HepG2 (cell line): ENCODE results near the gene RAB24. TPM values are rescaled to one million over a fixed set of nuclear protein-coding genes. Genes with fewer than 3 reads are reported as not detected.

Source experiments
- ATAC-seq: fragments of 200-7000 bp; cut with Tn5 transposase; 3 replicates; pipeline ENCODE4 v1.9.1; 2020; ENCODE audit warnings: mild to moderate bottlenecking, moderate library complexity
- BruUV-seq: library from RNA; stranded (reverse); fragments of 400-500 nt; replicated peaks from 2 replicates; lab custom pipeline; 2021; lab: Mats Ljungman, UMichigan
- CTCF ChIA-PET: fragments of 300-600 bp; formaldehyde crosslinking; extraction: SDS; loops from one replicate; lab custom pipeline; 2021; ENCODE audit warnings: low total read pairs, inconsistent platforms, low intra/inter-chr PET ratio; lab: Yijun Ruan, JAX
- POLR2A ChIA-PET: fragments of 350-600 bp; sonication (Branson Sonifier 250); formaldehyde crosslinking; loops from one replicate; lab custom pipeline; 2020; ENCODE audit warnings: antibody characterized with exemption, inconsistent platforms; lab: Yijun Ruan, JAX
- DNase-seq: peaks from one replicate; pipeline ENCODE4 v3.0.0-alpha.2; 2015; ENCODE audit warnings: low spot score
- FAIRE-seq: peaks from 3 replicates; lab custom pipeline; 2011; peaks lifted over from hg19 to GRCh38; lab: Jason Lieb, UNC
- H2AFZ ChIP-seq: one replicate; pipeline ENCODE4 v1.6.1; 2011; ENCODE audit warnings: low read length, inconsistent platforms
- H3K27ac ChIP-seq: fragments of 300-600 bp; 3 replicates; pipeline ENCODE4 v1.8.0; 2011; ENCODE audit warnings: mixed run types, mild to moderate bottlenecking, mixed read lengths, low read length, inconsistent platforms; ENCODE audit not compliant: insufficient read depth; ENCODE audit errors: extremely low read length
- H3K27me3 ChIP-seq, 2 experiments: fragments of 200-600 bp in 1 of 2; 2 replicates in 1 of 2; 3 replicates in 1 of 2; pipeline versions ENCODE4 v1.6.0 to v1.8.0; 2011; ENCODE audit warnings: low read length in 2 of 2, mild to moderate bottlenecking in 2 of 2, moderate library complexity in 2 of 2, inconsistent platforms in 1 of 2; ENCODE audit not compliant: insufficient read depth in 2 of 2, control insufficient read depth in 1 of 2
- H3K36me3 ChIP-seq, 2 experiments: fragments of 200-600 bp in 1 of 2; replicated peaks in 1 of 2; 2 replicates in 1 of 2; 3 replicates in 1 of 2; pipeline versions ENCODE4 v1.5.1 to v1.8.0; 2011; ENCODE audit warnings: low read length in 2 of 2, inconsistent platforms in 1 of 2; ENCODE audit not compliant: insufficient read depth in 2 of 2, control insufficient read depth in 1 of 2
- H3K4me1 ChIP-seq: 2 replicates; pipeline ENCODE4 v1.5.1; 2012; ENCODE audit warnings: low read length, inconsistent platforms; ENCODE audit not compliant: insufficient read depth
- H3K4me2 ChIP-seq: 2 replicates; pipeline ENCODE4 v1.6.0; 2011; ENCODE audit warnings: low read depth, low read length, inconsistent platforms
- H3K4me3 ChIP-seq, 3 experiments: fragments of 200-600 bp in 1 of 3; sonication (generic), shearing (Covaris generic) in 1 of 3; replicated peaks in 1 of 3; 2 replicates each; pipeline ENCODE4 v1.5.1; 2011 to 2016; ENCODE audit warnings: low read length in 3 of 3, inconsistent platforms in 2 of 3, low read depth in 2 of 3, mild to moderate bottlenecking in 2 of 3, control low read depth in 1 of 3, mixed read lengths in 1 of 3; ENCODE audit not compliant: insufficient read depth in 1 of 3
- H3K79me2 ChIP-seq: one replicate; pipeline ENCODE4 v1.6.1; 2011; ENCODE audit warnings: low read length, inconsistent platforms; ENCODE audit not compliant: insufficient read depth
- H3K9ac ChIP-seq: 2 replicates; pipeline ENCODE4 v1.6.0; 2011; ENCODE audit warnings: mild to moderate bottlenecking, low read depth, low read length, inconsistent platforms; ENCODE audit not compliant: insufficient read depth
- H3K9me3 ChIP-seq: 2 replicates; pipeline ENCODE4 v1.5.1; 2012; ENCODE audit warnings: mild to moderate bottlenecking, low read length
- H4K20me1 ChIP-seq: 2 replicates; pipeline ENCODE4 v1.6.0; 2011; ENCODE audit warnings: inconsistent platforms, mild to moderate bottlenecking, low read length, moderate library complexity; ENCODE audit not compliant: insufficient read depth
- CREB1 ChIP-seq, 2 experiments: fragments of 450-650 bp in 1 of 2; IDR thresholded peaks; 2 replicates each; pipeline ENCODE4 v1.6.1; 2016 to 2017; ENCODE audit warnings: control low read depth in 1 of 2, mild to moderate bottlenecking in 1 of 2, missing compliant biosample characterization in 1 of 2, missing genetic modification characterization in 1 of 2
- MED1 ChIP-seq: sonication (generic); formaldehyde crosslinking; IDR thresholded peaks from 2 replicates; pipeline ENCODE4 v1.4.0; 2020; ENCODE audit warnings: missing genetic modification reagents
- ZBTB38 ChIP-seq: sonication (generic); formaldehyde crosslinking; IDR thresholded peaks from 2 replicates; pipeline ENCODE4 v1.5.1; 2020; ENCODE audit warnings: mild to moderate bottlenecking, missing genetic modification reagents
- ZNF552 ChIP-seq: sonication (generic); formaldehyde crosslinking; IDR thresholded peaks from 2 replicates; pipeline ENCODE4 v1.9.0; 2022; ENCODE audit warnings: missing genetic modification reagents, mild to moderate bottlenecking, borderline replicate concordance
- ZNF572 ChIP-seq: sonication (generic); formaldehyde crosslinking; IDR thresholded peaks from 2 replicates; pipeline ENCODE4 v1.5.1; 2020; ENCODE audit warnings: mild to moderate bottlenecking, missing genetic modification reagents
- ZNF83 ChIP-seq: sonication (generic); formaldehyde crosslinking; IDR thresholded peaks from 2 replicates; pipeline ENCODE4 v1.4.0; 2020; ENCODE audit warnings: missing genetic modification reagents, mild to moderate bottlenecking, borderline replicate concordance
- ZNF878 ChIP-seq: sonication (generic); formaldehyde crosslinking; IDR thresholded peaks from 2 replicates; pipeline ENCODE4 v1.8.1; 2023; ENCODE audit warnings: mild to moderate bottlenecking, missing genetic modification reagents, moderate library complexity
- WGBS: methylation state at CpG from one replicate; pipeline ENCODE4 v1.1.6; 2017; ENCODE audit warnings: low lambda C conversion rate; 5-methylcytosine and 5-hydroxymethylcytosine counted together
- in situ Hi-C: cut with HindIII; loops from 2 replicates; pipeline ENCODE4 v1.10.0; 2017; ENCODE audit warnings: low pct_unique_long_range_greater_than_20kb; ENCODE audit not compliant: extremely low pct_ligation_motif_present
- intact Hi-C: fragments of 100-400 bp; cut with micrococcal nuclease; formaldehyde crosslinking; loops from one replicate; pipeline ENCODE4 v1.10.0; 2022; ENCODE audit not compliant: unreplicated experiment
- polyA plus RNA-seq, 8 experiments: library from polyadenylated mRNA; depleted of rRNA in 3 of 8; stranded (reverse) in 7 of 8; unstranded in 1 of 8; fragments of >200 nt; fragmentation: Illumina TruSeq in 4 of 8; extraction: Trizol in 4 of 8; gene quantifications; 2 replicates each; pipeline versions ENCODE4 v1.2.1 to v1.2.3, GENCODE V29; 2011 to 2016; ENCODE audit warnings: low read depth in 4 of 8, missing spikeins in 1 of 8, mixed read lengths in 1 of 8; ENCODE audit not compliant: insufficient read depth in 1 of 8
- total RNA-seq, 5 experiments: library from RNA; depleted of rRNA; stranded (reverse); fragments of >200 nt; fragmentation: Illumina TruSeq; extraction: Trizol; gene quantifications; 2 replicates each; pipeline ENCODE4 v1.2.3, GENCODE V29; 2016; ENCODE audit warnings: low read depth in 1 of 5
- TF ChIP-seq, protein P1 (sequence below): sonication (generic); formaldehyde crosslinking; IDR thresholded peaks from 2 replicates; pipeline ENCODE4 v1.4.0; 2020; ENCODE audit warnings: mild to moderate bottlenecking, missing genetic modification reagents
- TF ChIP-seq, protein P2 (sequence below): sonication (generic); formaldehyde crosslinking; IDR thresholded peaks from 2 replicates; pipeline ENCODE4 v1.5.1; 2020; ENCODE audit warnings: missing genetic modification reagents, mild to moderate bottlenecking, borderline replicate concordance
- TF ChIP-seq, protein P3 (sequence below): sonication (generic); formaldehyde crosslinking; IDR thresholded peaks from 2 replicates; pipeline ENCODE4 v1.5.0; 2020; ENCODE audit warnings: mild to moderate bottlenecking, missing genetic modification reagents, borderline replicate concordance
- TF ChIP-seq, protein P4 (sequence below): sonication (generic); formaldehyde crosslinking; IDR thresholded peaks from 2 replicates; pipeline ENCODE4 v1.5.0; 2020; ENCODE audit warnings: mild to moderate bottlenecking, missing genetic modification reagents, moderate library complexity

RAB24 gene
- total and polyA plus RNA-seq, 2 of the 13 experiments (the other 11 are each of a cell fraction or from before 2014, with no cell fraction given) = 22.9 to 63.7 TPM

DNA sequence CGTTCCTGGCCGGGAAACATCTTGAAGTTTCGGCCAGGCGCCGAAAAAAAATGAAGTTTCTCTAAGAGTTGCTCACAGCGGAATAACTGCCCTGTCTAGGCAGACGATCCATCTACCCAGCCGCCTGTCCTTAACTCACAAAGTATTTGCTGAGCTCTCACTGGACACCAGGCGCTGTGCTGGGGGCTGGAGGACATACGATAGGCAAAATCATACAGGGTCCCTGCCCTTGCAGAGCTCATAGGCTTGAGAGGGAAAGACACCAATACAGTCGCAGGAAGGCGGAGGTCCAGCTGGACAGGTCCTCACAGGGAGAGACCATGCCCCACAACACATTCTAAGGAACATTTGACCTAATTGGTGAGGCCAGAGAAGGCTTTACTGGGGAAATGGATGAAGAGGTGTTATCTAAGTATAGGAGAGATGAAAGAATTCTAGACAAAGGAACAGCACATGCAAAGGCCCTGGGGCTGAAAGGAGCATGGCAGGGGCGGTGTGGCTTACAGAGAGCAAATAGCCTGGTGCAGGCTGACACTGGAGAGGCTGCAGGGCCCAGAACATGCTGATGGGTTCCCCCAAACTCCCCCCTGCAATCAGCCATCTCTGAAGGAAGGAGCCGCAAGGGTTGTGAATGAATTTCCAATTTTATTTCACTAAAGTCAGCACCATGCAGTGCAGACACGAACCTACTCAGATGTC lies 10.2 kb upstream of the RAB24 start (continued):
- no peak for TF ChIP-seq ZNF552 (CRISPR knock-in tag)
- TF ChIP-seq, all 625 proteins: peak for 0

DNA sequence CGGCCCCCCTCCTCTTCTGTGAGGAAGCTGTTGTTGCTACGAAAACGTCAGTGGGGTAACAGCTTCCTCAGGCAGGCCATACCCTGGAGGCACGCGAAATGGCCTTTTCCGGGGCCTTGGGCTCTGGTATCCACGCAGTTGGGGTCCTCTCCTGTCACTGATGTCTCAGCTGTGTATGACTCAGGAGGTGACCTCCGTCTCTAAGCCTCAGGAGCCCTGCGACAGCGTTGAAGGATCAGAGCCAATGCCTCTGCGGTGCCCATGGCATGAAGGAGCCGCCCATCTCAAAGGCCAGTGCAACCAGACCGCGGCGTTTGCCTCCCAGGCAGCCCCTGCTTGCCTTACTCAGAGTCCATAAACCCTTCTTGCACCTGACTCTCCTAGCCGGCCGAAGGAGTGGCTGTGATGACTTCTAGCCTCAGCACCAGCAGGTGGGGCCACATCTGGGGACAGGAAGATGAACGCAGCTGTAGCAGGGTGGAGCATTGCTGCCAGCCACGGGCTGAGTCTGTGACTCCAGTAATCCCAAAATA lies 9.2 kb upstream of the RAB24 start:
- Histone ChIP-seq H3K4me3 (peak overlapping the region; percentile 39 to 79 (median 52)), H3K27ac (peak overlapping the region; percentile 95)
- TF ChIP-seq ZNF83 (no peak), ZBTB38 (CRISPR knock-in tag) (no peak), ZNF878 (CRISPR knock-in tag) (no peak), MED1 (CRISPR knock-in tag) (no peak), ZNF572 (peak; percentile 59; the same call in 1 of the 2 replicates), CREB1 (IDR thresholded peaks at IDR 0.05) (no peak), CREB1 (CRISPR knock-in tag; IDR thresholded peaks at IDR 0.05) (0 out of 2 replicates have a peak, but pooled peaks have one; percentile 46)
- TF ChIP-seq, protein P1, sequence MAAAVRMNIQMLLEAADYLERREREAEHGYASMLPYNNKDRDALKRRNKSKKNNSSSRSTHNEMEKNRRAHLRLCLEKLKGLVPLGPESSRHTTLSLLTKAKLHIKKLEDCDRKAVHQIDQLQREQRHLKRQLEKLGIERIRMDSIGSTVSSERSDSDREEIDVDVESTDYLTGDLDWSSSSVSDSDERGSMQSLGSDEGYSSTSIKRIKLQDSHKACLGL (CRISPR knock-in tag) = no peak
- TF ChIP-seq, protein P2, sequence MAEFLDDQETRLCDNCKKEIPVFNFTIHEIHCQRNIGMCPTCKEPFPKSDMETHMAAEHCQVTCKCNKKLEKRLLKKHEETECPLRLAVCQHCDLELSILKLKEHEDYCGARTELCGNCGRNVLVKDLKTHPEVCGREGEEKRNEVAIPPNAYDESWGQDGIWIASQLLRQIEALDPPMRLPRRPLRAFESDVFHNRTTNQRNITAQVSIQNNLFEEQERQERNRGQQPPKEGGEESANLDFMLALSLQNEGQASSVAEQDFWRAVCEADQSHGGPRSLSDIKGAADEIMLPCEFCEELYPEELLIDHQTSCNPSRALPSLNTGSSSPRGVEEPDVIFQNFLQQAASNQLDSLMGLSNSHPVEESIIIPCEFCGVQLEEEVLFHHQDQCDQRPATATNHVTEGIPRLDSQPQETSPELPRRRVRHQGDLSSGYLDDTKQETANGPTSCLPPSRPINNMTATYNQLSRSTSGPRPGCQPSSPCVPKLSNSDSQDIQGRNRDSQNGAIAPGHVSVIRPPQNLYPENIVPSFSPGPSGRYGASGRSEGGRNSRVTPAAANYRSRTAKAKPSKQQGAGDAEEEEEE (CRISPR knock-in tag) = no peak
- TF ChIP-seq, protein P3, sequence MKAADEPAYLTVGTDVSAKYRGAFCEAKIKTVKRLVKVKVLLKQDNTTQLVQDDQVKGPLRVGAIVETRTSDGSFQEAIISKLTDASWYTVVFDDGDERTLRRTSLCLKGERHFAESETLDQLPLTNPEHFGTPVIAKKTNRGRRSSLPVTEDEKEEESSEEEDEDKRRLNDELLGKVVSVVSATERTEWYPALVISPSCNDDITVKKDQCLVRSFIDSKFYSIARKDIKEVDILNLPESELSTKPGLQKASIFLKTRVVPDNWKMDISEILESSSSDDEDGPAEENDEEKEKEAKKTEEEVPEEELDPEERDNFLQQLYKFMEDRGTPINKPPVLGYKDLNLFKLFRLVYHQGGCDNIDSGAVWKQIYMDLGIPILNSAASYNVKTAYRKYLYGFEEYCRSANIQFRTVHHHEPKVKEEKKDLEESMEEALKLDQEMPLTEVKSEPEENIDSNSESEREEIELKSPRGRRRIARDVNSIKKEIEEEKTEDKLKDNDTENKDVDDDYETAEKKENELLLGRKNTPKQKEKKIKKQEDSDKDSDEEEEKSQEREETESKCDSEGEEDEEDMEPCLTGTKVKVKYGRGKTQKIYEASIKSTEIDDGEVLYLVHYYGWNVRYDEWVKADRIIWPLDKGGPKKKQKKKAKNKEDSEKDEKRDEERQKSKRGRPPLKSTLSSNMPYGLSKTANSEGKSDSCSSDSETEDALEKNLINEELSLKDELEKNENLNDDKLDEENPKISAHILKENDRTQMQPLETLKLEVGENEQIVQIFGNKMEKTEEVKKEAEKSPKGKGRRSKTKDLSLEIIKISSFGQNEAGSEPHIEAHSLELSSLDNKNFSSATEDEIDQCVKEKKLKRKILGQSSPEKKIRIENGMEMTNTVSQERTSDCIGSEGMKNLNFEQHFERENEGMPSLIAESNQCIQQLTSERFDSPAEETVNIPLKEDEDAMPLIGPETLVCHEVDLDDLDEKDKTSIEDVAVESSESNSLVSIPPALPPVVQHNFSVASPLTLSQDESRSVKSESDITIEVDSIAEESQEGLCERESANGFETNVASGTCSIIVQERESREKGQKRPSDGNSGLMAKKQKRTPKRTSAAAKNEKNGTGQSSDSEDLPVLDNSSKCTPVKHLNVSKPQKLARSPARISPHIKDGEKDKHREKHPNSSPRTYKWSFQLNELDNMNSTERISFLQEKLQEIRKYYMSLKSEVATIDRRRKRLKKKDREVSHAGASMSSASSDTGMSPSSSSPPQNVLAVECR = no peak
- TF ChIP-seq, protein P4, sequence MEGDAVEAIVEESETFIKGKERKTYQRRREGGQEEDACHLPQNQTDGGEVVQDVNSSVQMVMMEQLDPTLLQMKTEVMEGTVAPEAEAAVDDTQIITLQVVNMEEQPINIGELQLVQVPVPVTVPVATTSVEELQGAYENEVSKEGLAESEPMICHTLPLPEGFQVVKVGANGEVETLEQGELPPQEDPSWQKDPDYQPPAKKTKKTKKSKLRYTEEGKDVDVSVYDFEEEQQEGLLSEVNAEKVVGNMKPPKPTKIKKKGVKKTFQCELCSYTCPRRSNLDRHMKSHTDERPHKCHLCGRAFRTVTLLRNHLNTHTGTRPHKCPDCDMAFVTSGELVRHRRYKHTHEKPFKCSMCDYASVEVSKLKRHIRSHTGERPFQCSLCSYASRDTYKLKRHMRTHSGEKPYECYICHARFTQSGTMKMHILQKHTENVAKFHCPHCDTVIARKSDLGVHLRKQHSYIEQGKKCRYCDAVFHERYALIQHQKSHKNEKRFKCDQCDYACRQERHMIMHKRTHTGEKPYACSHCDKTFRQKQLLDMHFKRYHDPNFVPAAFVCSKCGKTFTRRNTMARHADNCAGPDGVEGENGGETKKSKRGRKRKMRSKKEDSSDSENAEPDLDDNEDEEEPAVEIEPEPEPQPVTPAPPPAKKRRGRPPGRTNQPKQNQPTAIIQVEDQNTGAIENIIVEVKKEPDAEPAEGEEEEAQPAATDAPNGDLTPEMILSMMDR (CRISPR knock-in tag) = peak; percentile 55

More for the DNA sequence above, 9.2 kb upstream of the RAB24 start:
- 2% methylated on average over 3 of the region's 19 CpGs for WGBS
- peak; percentile 43 for DNase-seq
- H3K4me1 ChIP-seq = peaks cover 55% of the 10 kb centered on the region
- ChIA-PET CTCF (interaction anchor here (1.2 to 1.3 kb wide), 2 partner anchors 23 to 49 kb away, joined by 3 read pairs; no protein-coding TSS in a partner anchor), POLR2A (interaction anchor here (1.1 to 4.0 kb wide), 4 partner anchors 39 to 218 kb away, joined by 4 to 30 read pairs (median 4); partner anchors contain the start of gene LMAN2)
- ATAC-seq = peak; percentile 9
- peak; percentile 21 for FAIRE-seq
- in situ Hi-C loops = loop anchor here (5.0 kb wide), 2 partner anchors 50 to 135 kb away; partner anchors contain the start of gene PRR7
- H3K9ac ChIP-seq = peak overlapping the region; percentile 84
- intact Hi-C loops = loop anchor here (2.0 to 5.0 kb wide), 2 partner anchors 24 to 185 kb away; partner anchors contain the start of gene PDLIM7
- H3K9me3 ChIP-seq = no peaks in the 10 kb centered on the region
- TSS peak; percentile 68 for BruUV-seq
- H3K79me2 ChIP-seq = peaks cover 4% of the 10 kb centered on the region
- H3K36me3 ChIP-seq = peaks cover 4 to 10% of the 10 kb centered on the region in 2 experiments; a peak in 3 of 5 replicates
- H3K4me2 ChIP-seq = peak overlapping the region; percentile 91
- H4K20me1 ChIP-seq = peaks cover 5% of the 10 kb centered on the region; the same call in 1 of the 2 replicates
- no peaks in the 10 kb centered on the region for H3K27me3 ChIP-seq
- no peak overlapping the region for H2AFZ ChIP-seq
